PFSK-1 (cell line): ENCODE data around the gene CEP192.

ENCODE experiments used
- FOXP2 ChIP-seq: optimal IDR thresholded peaks from 2 replicates; pipeline ENCODE3; 2011; ENCODE audit warnings: borderline replicate concordance, control low read depth, inconsistent platforms; ENCODE audit not compliant: insufficient read depth; ENCODE audit errors: extremely low read length, extremely low read depth
- POLR2AphosphoS5 ChIP-seq: IDR thresholded peaks from 2 replicates; pipeline ENCODE4 v1.6.1; 2012; ENCODE audit warnings: low read depth, mild to moderate bottlenecking, control low read depth, low read length, moderate library complexity
- SIN3A ChIP-seq: IDR thresholded peaks from 2 replicates; pipeline ENCODE4 v1.6.1; 2012; ENCODE audit warnings: mild to moderate bottlenecking, low read length, moderate library complexity, borderline replicate concordance; ENCODE audit not compliant: insufficient read depth
- TAF1 ChIP-seq: IDR thresholded peaks from 2 replicates; pipeline ENCODE4 v1.6.1; 2012; ENCODE audit warnings: low read length, control low read depth, borderline replicate concordance; ENCODE audit not compliant: insufficient read depth
- TF ChIP-seq, protein P1 (sequence below), 2 experiments: IDR thresholded peaks; 2 replicates each; pipeline versions ENCODE4 v1.6.1 to v1.8.0; 2011 to 2012; ENCODE audit warnings: low read depth in 2 of 2, low read length in 2 of 2, control low read depth in 1 of 2, inconsistent platforms in 1 of 2, mild to moderate bottlenecking in 1 of 2, moderate library complexity in 1 of 2; ENCODE audit not compliant: insufficient read depth in 1 of 2

The CEP192 gene

DNA sequence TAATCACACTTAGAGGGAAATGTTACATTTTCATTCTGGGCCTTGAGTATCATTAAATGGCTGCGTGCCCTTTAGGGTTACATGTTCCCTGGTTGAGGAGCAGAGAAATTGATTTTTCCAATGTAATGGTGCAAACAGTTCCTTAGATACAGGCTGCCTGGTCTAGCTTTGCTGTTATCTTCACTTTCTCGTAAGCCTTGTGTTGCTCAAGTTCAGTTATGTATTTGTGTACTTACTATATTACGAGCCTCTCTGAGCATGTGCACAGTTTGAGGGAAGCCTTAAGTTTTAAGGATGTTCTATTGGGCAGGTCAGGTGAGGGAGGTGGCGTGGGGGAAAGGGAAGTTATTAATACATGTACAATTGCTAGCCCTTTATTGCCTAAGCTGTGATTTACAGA, 23.7 kb downstream of the CEP192 start:
- TF ChIP-seq SIN3A (no peak), FOXP2 (no peak), POLR2AphosphoS5 (no peak), TAF1 (no peak)
- TF ChIP-seq, protein P1, sequence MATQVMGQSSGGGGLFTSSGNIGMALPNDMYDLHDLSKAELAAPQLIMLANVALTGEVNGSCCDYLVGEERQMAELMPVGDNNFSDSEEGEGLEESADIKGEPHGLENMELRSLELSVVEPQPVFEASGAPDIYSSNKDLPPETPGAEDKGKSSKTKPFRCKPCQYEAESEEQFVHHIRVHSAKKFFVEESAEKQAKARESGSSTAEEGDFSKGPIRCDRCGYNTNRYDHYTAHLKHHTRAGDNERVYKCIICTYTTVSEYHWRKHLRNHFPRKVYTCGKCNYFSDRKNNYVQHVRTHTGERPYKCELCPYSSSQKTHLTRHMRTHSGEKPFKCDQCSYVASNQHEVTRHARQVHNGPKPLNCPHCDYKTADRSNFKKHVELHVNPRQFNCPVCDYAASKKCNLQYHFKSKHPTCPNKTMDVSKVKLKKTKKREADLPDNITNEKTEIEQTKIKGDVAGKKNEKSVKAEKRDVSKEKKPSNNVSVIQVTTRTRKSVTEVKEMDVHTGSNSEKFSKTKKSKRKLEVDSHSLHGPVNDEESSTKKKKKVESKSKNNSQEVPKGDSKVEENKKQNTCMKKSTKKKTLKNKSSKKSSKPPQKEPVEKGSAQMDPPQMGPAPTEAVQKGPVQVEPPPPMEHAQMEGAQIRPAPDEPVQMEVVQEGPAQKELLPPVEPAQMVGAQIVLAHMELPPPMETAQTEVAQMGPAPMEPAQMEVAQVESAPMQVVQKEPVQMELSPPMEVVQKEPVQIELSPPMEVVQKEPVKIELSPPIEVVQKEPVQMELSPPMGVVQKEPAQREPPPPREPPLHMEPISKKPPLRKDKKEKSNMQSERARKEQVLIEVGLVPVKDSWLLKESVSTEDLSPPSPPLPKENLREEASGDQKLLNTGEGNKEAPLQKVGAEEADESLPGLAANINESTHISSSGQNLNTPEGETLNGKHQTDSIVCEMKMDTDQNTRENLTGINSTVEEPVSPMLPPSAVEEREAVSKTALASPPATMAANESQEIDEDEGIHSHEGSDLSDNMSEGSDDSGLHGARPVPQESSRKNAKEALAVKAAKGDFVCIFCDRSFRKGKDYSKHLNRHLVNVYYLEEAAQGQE (IDR thresholded peaks at IDR 0.05; ENCODE audit: insufficient read depth in 1 of 2, low read depth in 2 of 2, low read length in 2 of 2) = no peak

DNA sequence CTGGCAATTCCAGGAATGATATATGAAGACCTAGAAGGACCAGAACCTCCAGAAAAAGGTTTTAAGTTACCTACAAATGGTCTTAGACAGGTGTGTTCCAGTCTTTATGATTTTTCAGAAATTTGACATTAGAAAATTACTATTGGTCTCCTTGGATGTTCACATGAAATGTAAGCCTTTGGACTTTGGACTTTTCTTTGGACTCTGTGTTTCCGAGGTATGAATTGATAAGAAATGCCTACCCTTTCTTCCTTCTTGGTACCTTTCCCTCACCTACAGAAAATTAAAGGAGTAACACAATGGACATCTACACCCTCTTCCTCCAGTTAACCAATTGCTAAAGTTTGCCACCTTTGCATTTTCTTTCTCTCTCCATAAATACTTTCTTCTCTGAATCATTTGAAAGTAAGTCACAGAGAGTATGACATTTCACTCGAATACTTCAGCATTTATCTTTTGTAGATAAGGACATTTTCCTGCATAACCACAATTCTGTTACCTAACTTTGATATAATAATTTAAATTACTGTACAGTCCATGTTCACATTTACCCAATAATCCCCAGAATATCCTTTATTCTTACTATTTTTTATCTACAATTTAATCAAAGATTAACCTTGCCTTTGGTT, 26.2 kb downstream of the CEP192 start:
- no peak for TF ChIP-seq POLR2AphosphoS5
- TF ChIP-seq TAF1 = no peak
- TF ChIP-seq, protein P1 (IDR thresholded peaks at IDR 0.05; ENCODE audit: insufficient read depth in 1 of 2, low read depth in 2 of 2, low read length in 2 of 2) = no peak
- no peak for TF ChIP-seq FOXP2
- no peak for TF ChIP-seq SIN3A

DNA sequence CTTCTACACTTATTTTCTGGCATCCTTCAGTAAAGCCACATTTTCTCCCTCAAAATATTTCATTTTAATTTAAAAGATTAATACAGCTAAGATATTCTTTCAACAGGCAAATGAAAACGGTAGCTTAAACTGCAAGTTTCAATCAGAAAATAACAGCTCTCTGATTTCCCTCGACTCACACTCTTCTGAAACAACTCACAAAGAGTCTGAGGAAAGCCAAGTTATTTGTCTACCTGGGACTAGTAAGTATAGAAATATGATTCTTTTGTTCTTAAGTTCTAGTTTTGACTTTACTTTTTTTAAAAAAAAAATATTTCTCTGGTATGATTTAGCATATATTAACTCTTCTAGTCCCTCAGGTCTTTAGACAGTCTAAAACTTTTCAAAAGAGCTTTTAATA, 27.2 kb downstream of the CEP192 start:
- TF ChIP-seq SIN3A (no peak), POLR2AphosphoS5 (no peak), TAF1 (no peak), FOXP2 (no peak)
- TF ChIP-seq, protein P1 (IDR thresholded peaks at IDR 0.05; ENCODE audit: insufficient read depth in 1 of 2, low read depth in 2 of 2, low read length in 2 of 2) = no peak

DNA sequence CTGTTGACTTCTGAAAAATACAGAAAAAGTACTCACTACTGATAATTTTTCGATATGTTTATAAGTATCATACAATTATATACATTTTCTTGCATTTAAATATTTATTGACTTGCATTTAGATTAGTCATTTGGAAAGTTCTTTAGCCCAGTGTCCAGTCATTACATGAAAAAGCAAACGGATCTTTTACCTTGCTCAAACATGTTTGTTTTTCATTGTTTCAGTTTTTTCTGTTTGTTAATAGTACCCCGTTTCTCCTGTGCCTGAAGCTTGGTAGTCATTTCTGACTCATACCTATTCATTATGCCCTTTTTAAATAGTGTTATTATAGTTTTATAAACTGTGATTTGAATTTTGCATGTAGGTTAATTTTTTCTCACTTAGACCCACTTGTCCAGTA, 28.1 kb downstream of the CEP192 start:
- TF ChIP-seq, protein P1 (IDR thresholded peaks at IDR 0.05; ENCODE audit: insufficient read depth in 1 of 2, low read depth in 2 of 2, low read length in 2 of 2) = no peak
- TF ChIP-seq FOXP2 (no peak), POLR2AphosphoS5 (no peak), TAF1 (no peak), SIN3A (no peak)

GRCh38 chr18:13022644-13023043, 31.5 kb downstream of the CEP192 start:
- TF ChIP-seq POLR2AphosphoS5 (no peak), FOXP2 (no peak), TAF1 (no peak), SIN3A (no peak)
- TF ChIP-seq, protein P1 (IDR thresholded peaks at IDR 0.05; ENCODE audit: insufficient read depth in 1 of 2, low read depth in 2 of 2, low read length in 2 of 2) = no peak
